K562 (cell line): ENCODE measurements around the gene SLC27A2. TPM values are rescaled to one million over a fixed set of nuclear protein-coding genes. Genes with fewer than 3 reads are reported as not detected.

Experiments used
- CEBPG ChIP-seq, 3 experiments: fragments of 200-800 bp in 1 of 3; sonication (Bioruptor generic) in 1 of 3; sonication (generic) in 1 of 3; formaldehyde crosslinking in 1 of 3; IDR thresholded peaks in 2 of 3; conservative IDR thresholded peaks in 1 of 3; 2 replicates each; pipeline versions ENCODE4 v1.6.1 to v1.8.0; 2016 to 2022; ENCODE audit warnings: missing compliant biosample characterization in 2 of 3, missing genetic modification characterization in 2 of 3, mild to moderate bottlenecking in 1 of 3, missing genetic modification reagents in 1 of 3
- CHCHD3 ChIP-seq: fragments of 250-450 bp; sonication (Bioruptor Pico); IDR thresholded peaks from 2 replicates; pipeline ENCODE4 v2.1.2; 2022; ENCODE audit warnings: mild to moderate bottlenecking
- CTCFL ChIP-seq: IDR thresholded peaks from 2 replicates; pipeline ENCODE4 v1.6.1; 2011; ENCODE audit warnings: borderline replicate concordance, low read depth, mild to moderate bottlenecking, moderate library complexity, low read length; ENCODE audit not compliant: insufficient read depth, poor library complexity, severe bottlenecking
- HBP1 ChIP-seq: fragments of 450-650 bp; formaldehyde crosslinking; IDR thresholded peaks from 2 replicates; pipeline ENCODE4 v1.4.0; 2022; ENCODE audit warnings: missing genetic modification characterization
- POLR2G ChIP-seq: fragments of 200-400 bp; formaldehyde crosslinking; IDR thresholded peaks from 2 replicates; pipeline ENCODE4 v1.6.1; 2017; ENCODE audit warnings: low read depth, mild to moderate bottlenecking, antibody characterized with exemption, low read length, moderate library complexity
- ZBTB40 ChIP-seq, 2 experiments: fragments of 450-650 bp in 1 of 2; sonication (generic) in 1 of 2; formaldehyde crosslinking in 1 of 2; IDR thresholded peaks; 2 replicates each; pipeline versions ENCODE4 v1.7.1 to v1.9.0; 2016 to 2022; ENCODE audit warnings: inconsistent platforms in 1 of 2, mild to moderate bottlenecking in 1 of 2, missing genetic modification reagents in 1 of 2
- polyA plus RNA-seq, 8 experiments: library from polyadenylated mRNA; depleted of rRNA in 4 of 8; stranded (reverse) in 5 of 8; unstranded in 3 of 8; fragments of >200 nt; fragmentation: Nextera tagmentation in 2 of 8; fragmentation: Illumina TruSeq in 1 of 8; extraction: Ambion mirVana in 2 of 8; extraction: Trizol in 1 of 8; gene quantifications; 2 replicates each; pipeline versions ENCODE4 v1.2.1 to v1.2.3, GENCODE V29; 2011 to 2014; ENCODE audit warnings: inconsistent platforms in 1 of 8, missing spikeins in 1 of 8
- total RNA-seq, 7 experiments: library from RNA; depleted of rRNA in 6 of 7; stranded (reverse); fragments of >200 nt in 6 of 7; fragmentation: Illumina TruSeq in 2 of 7; extraction: Trizol in 2 of 7; gene quantifications; 2 replicates each; pipeline versions ENCODE4 v1.2.1 to v1.2.3, GENCODE V29; 2011 to 2021; ENCODE audit warnings: low replicate concordance in 1 of 7
- TF ChIP-seq, protein P1 (sequence below): fragments of 450-650 bp; IDR thresholded peaks from 2 replicates; pipeline ENCODE4 v1.6.1; 2018; ENCODE audit warnings: mild to moderate bottlenecking, low read depth; ENCODE audit not compliant: partially characterized antibody
- TF ChIP-seq, protein P2 (sequence below): sonication (generic); formaldehyde crosslinking; IDR thresholded peaks from 2 replicates; pipeline ENCODE4 v1.8.0; 2022; ENCODE audit warnings: mild to moderate bottlenecking, missing genetic modification reagents

SLC27A2 gene
- total and polyA plus RNA-seq, 9 of the 15 experiments (the other 6 are each of a cell fraction or from before 2014, with no cell fraction given): 4.9 to 38.0 (median 22.7) TPM

- TF ChIP-seq, protein P1, sequence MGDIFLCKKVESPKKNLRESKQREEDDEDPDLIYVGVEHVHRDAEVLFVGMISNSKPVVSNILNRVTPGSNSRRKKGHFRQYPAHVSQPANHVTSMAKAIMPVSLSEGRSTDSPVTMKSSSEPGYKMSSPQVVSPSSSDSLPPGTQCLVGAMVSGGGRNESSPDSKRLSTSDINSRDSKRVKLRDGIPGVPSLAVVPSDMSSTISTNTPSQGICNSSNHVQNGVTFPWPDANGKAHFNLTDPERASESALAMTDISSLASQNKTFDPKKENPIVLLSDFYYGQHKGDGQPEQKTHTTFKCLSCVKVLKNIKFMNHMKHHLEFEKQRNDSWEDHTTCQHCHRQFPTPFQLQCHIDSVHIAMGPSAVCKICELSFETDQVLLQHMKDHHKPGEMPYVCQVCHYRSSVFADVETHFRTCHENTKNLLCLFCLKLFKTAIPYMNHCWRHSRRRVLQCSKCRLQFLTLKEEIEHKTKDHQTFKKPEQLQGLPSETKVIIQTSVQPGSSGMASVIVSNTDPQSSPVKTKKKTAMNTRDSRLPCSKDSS: no peak
- TF ChIP-seq, protein P2, sequence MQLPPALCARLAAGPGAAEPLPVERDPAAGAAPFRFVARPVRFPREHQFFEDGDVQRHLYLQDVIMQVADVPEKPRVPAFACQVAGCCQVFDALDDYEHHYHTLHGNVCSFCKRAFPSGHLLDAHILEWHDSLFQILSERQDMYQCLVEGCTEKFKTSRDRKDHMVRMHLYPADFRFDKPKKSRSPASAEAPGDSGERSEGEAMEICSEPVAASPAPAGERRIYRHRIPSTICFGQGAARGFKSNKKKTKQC: no peak
- TF ChIP-seq CEBPG (CRISPR knock-in tag; IDR thresholded peaks at IDR 0.05): no peak
- peak; percentile 64 to 71; a peak in 3 of 4 replicates for TF ChIP-seq CEBPG (tag; conservative IDR thresholded peaks at IDR 0.05 in 1 of 2, IDR thresholded peaks at IDR 0.05 in 1 of 2)
- no peak for TF ChIP-seq CTCFL
- no peak for TF ChIP-seq CHCHD3 (CRISPR knock-in tag)
- TF ChIP-seq ZBTB40 (IDR thresholded peaks at IDR 0.05): no peak
- TF ChIP-seq ZBTB40 (CRISPR knock-in tag; IDR thresholded peaks at IDR 0.05): no peak
- TF ChIP-seq POLR2G: no peak
- no peak for TF ChIP-seq HBP1 (CRISPR knock-in tag)
Observed at GRCh38 chr15:50187525-50187924, 5.5 kb downstream of the SLC27A2 start (continued).
